ENCODE data around the gene RAPGEF3. TPM values are rescaled to one million over a fixed set of nuclear protein-coding genes. Genes with fewer than 3 reads are reported as not detected.

The RAPGEF3 gene
- total and polyA plus RNA-seq, 4 donors = 8.3 to 40.4 (median 18.9) TPM

GRCh38 chr12:47687636-47688035, 71.0 kb downstream of the RAPGEF3 start:
- no peak overlapping the region for H3K9ac ChIP-seq (ENCODE audit: insufficient read depth in 1 of 2, low read length in 2 of 2)
- H3K27ac ChIP-seq (ENCODE audit: low read depth in 1 of 2, low read length in 1 of 2) = no peak overlapping the region
- DNase-seq = no peak
- H3K4me3 ChIP-seq = no peak overlapping the region
- no peaks in the 10 kb centered on the region for H3K9me3 ChIP-seq (ENCODE audit: control insufficient read depth in 4 of 4, insufficient read depth in 3 of 4, low read length in 3 of 4)
- H3K36me3 ChIP-seq (ENCODE audit: control insufficient read depth in 4 of 4, insufficient read depth in 4 of 4, low read length in 4 of 4) = peaks cover 6 to 21% (median 9%) of the 10 kb centered on the region in 4 donors
- H3K27me3 ChIP-seq (ENCODE audit: control insufficient read depth in 3 of 3, insufficient read depth in 3 of 3, low read length in 2 of 3) = no peaks in the 10 kb centered on the region
- no peaks in the 10 kb centered on the region for H3K4me1 ChIP-seq (ENCODE audit: control insufficient read depth in 5 of 5, insufficient read depth in 5 of 5, low read length in 5 of 5)
- no peak for TF ChIP-seq CTCF (IDR thresholded peaks at IDR 0.05; ENCODE audit: control extremely low read depth, extremely low read depth)
- 93 to 95% methylated on average over 3 of the region's 3 CpGs for WGBS, 2 donors
- no peak for ATAC-seq (ENCODE audit: insufficient read depth, low FRiP score)

GRCh38 chr12:47686645-47687240, 71.9 kb downstream of the RAPGEF3 start:
- no peak overlapping the region for H3K4me3 ChIP-seq
- H3K36me3 ChIP-seq (ENCODE audit: control insufficient read depth in 4 of 4, insufficient read depth in 4 of 4, low read length in 4 of 4) = peaks cover 2 to 16% (median 3%) of the 10 kb centered on the region in 4 donors
- TF ChIP-seq CTCF (IDR thresholded peaks at IDR 0.05; ENCODE audit: control extremely low read depth, extremely low read depth) = no peak
- H3K27ac ChIP-seq (ENCODE audit: low read depth in 1 of 2, low read length in 1 of 2) = no peak overlapping the region
- no peaks in the 10 kb centered on the region for H3K9me3 ChIP-seq (ENCODE audit: control insufficient read depth in 4 of 4, insufficient read depth in 3 of 4, low read length in 3 of 4)
- WGBS, 2 donors = 76% methylated on average over 4 of the region's 4 CpGs
- ATAC-seq (ENCODE audit: insufficient read depth, low FRiP score) (no peak), DNase-seq (peak; percentile 33 to 71 (median 62))
- no peak overlapping the region for H3K9ac ChIP-seq (ENCODE audit: insufficient read depth in 1 of 2, low read length in 2 of 2)
- H3K4me1 ChIP-seq (ENCODE audit: control insufficient read depth in 5 of 5, insufficient read depth in 5 of 5, low read length in 5 of 5) = no peaks in the 10 kb centered on the region
- no peaks in the 10 kb centered on the region for H3K27me3 ChIP-seq (ENCODE audit: control insufficient read depth in 3 of 3, insufficient read depth in 3 of 3, low read length in 2 of 3)

Other genes starting within 250 kb of the RAPGEF3 start
- 10 to 100 TPM; 18.9 to 19.9 TPM for gene RPAP3, start 52.9 kb downstream of the RAPGEF3 start, total RNA-seq
- 10 to 100 TPM in 1 of 2 donors, 1 to 10 TPM in 1; 9.5 to 10.8 TPM for gene RPAP3, start 52.9 kb downstream of the RAPGEF3 start, polyA plus RNA-seq
- under 1 TPM in 1 of 2 donors, not detected in 1; 0.31 TPM for gene ENDOU, start 33.4 kb downstream of the RAPGEF3 start, total RNA-seq
- under 1 TPM; 0.07 to 0.45 TPM for gene ENDOU, start 33.4 kb downstream of the RAPGEF3 start, polyA plus RNA-seq
- 10 to 100 TPM; 16.9 to 31.3 TPM for gene SLC48A1, start 14.4 kb upstream of the RAPGEF3 start, total RNA-seq
- gene SLC48A1, start 14.4 kb upstream of the RAPGEF3 start, polyA plus RNA-seq = 10 to 100 TPM; 16.8 to 24.5 TPM
- gene HDAC7, start 61.0 kb upstream of the RAPGEF3 start, total RNA-seq = 100 to 1,000 TPM in 1 of 2 donors, 10 to 100 TPM in 1; 49.3 to 119 TPM
- gene HDAC7, start 61.0 kb upstream of the RAPGEF3 start, polyA plus RNA-seq = 10 to 100 TPM; 67.6 to 71.9 TPM
- 10 to 100 TPM in 1 of 2 donors, 1 to 10 TPM in 1; 4.4 to 27.4 TPM for gene VDR, start 146.1 kb upstream of the RAPGEF3 start, total RNA-seq
- gene VDR, start 146.1 kb upstream of the RAPGEF3 start, polyA plus RNA-seq = 10 to 100 TPM in 1 of 2 donors, 1 to 10 TPM in 1; 9.1 to 19.5 TPM
- gene TMEM106C, start 204.7 kb upstream of the RAPGEF3 start, total RNA-seq = 10 to 100 TPM; 35.1 to 53.0 TPM
- gene TMEM106C, start 204.7 kb upstream of the RAPGEF3 start, polyA plus RNA-seq = 10 to 100 TPM; 29.3 to 33.1 TPM
- 1 to 10 TPM in 1 of 2 donors, under 1 TPM in 1; 0.15 to 8.7 TPM for gene COL2A1, start 245.6 kb upstream of the RAPGEF3 start, total RNA-seq
- under 1 TPM in 1 of 2 donors, not detected in 1; 0.05 TPM for gene COL2A1, start 245.6 kb upstream of the RAPGEF3 start, polyA plus RNA-seq

Measured in lung (tissue), 12 donors.